PC-3 (cell line): ENCODE measurements around the gene KLHL2. TPM values are rescaled to one million over a fixed set of nuclear protein-coding genes. Genes with fewer than 3 reads are reported as not detected.
"Not testable (repeated sequence)": the region's sequence is repeated elsewhere in the genome, so short reads cannot be mapped to it uniquely, and the experiment has no call there.

ENCODE experiments used
- ATAC-seq: fragments of 200-7000 bp; cut with Tn5 transposase; 2 replicates; pipeline ENCODE4 v1.9.1; 2020; ENCODE audit warnings: mild to moderate bottlenecking, moderate library complexity
- BruUV-seq: library from RNA; stranded (reverse); fragments of 400-500 nt; replicated peaks from 2 replicates; lab custom pipeline; 2021; lab: Mats Ljungman, UMichigan
- CTCF ChIA-PET: fragments of 300-600 bp; sonication (Branson Sonifier 250); formaldehyde crosslinking; loops from one replicate; lab custom pipeline; 2022; ENCODE audit warnings: antibody characterized with exemption; lab: Charles Lee
- POLR2A ChIA-PET: fragments of 300-600 bp; sonication (Branson Sonifier 250); formaldehyde crosslinking; loops from one replicate; lab custom pipeline; 2022; ENCODE audit warnings: antibody characterized with exemption; ENCODE audit not compliant: unreplicated experiment; lab: Charles Lee
- DNase-seq: peaks from one replicate; pipeline ENCODE4 v3.0.0-alpha.2; 2015
- H2AFZ ChIP-seq: fragments of 300-600 bp; sonication (generic); 2 replicates; pipeline ENCODE4 v1.6.0; 2016; ENCODE audit warnings: antibody characterized with exemption, low read length
- H3F3A ChIP-seq: fragments of 300-600 bp; sonication (generic); one replicate; pipeline ENCODE4 v1.6.0; 2017; ENCODE audit warnings: antibody characterized with exemption, low read length, control low read depth, mild to moderate bottlenecking; ENCODE audit not compliant: unreplicated experiment
- H3K27ac ChIP-seq: fragments of 300-600 bp; sonication (generic); 2 replicates; pipeline ENCODE4 v1.5.1; 2016; ENCODE audit warnings: mild to moderate bottlenecking, low read length
- H3K27me3 ChIP-seq: fragments of 300-600 bp; sonication (generic); 2 replicates; pipeline ENCODE4 v1.6.1; 2016; ENCODE audit warnings: low read length, mixed read lengths
- H3K36me3 ChIP-seq: fragments of 300-600 bp; sonication (generic); 2 replicates; pipeline ENCODE4 v1.6.1; 2016; ENCODE audit warnings: low read depth, mixed run types, low read length, mixed read lengths
- H3K4me1 ChIP-seq: fragments of 300-600 bp; sonication (generic); 2 replicates; pipeline ENCODE4 v1.5.1; 2016; ENCODE audit warnings: low read length; ENCODE audit not compliant: insufficient read depth
- H3K4me2 ChIP-seq: fragments of 300-600 bp; sonication (generic); 2 replicates; pipeline ENCODE4 v1.6.0; 2016; ENCODE audit warnings: low read length
- H3K4me3 ChIP-seq: fragments of 300-600 bp; sonication (generic); 2 replicates; pipeline ENCODE4 v1.5.1; 2016; ENCODE audit warnings: mild to moderate bottlenecking, low read length, mixed read lengths
- H3K79me2 ChIP-seq: fragments of 300-600 bp; sonication (generic); 2 replicates; pipeline ENCODE4 v1.6.1; 2017; ENCODE audit warnings: low read length, mixed read lengths
- H3K9ac ChIP-seq: fragments of 300-600 bp; sonication (generic); 2 replicates; pipeline ENCODE4 v1.6.0; 2016; ENCODE audit warnings: mild to moderate bottlenecking, low read length
- H3K9me2 ChIP-seq: fragments of 300-600 bp; sonication (generic); replicated peaks from 2 replicates; pipeline ENCODE4 v1.6.1; 2016; ENCODE audit warnings: mixed run types, low read length, mixed read lengths
- H3K9me3 ChIP-seq: fragments of 300-600 bp; sonication (generic); 2 replicates; pipeline ENCODE4 v1.6.1; 2016; ENCODE audit warnings: low read length, mixed read lengths
- H4K20me1 ChIP-seq: fragments of 300-600 bp; sonication (generic); 2 replicates; pipeline ENCODE4 v1.6.1; 2016; ENCODE audit warnings: low read length, mixed read lengths
- EZH2 ChIP-seq: fragments of 300-600 bp; sonication (generic); IDR thresholded peaks from one replicate; pipeline ENCODE4 v1.6.1; 2017; ENCODE audit warnings: antibody characterized with exemption, mild to moderate bottlenecking, low read length; ENCODE audit not compliant: unreplicated experiment
- EZH2phosphoT487 ChIP-seq: fragments of 300-600 bp; sonication (generic); IDR thresholded peaks from 2 replicates; pipeline ENCODE4 v1.6.1; 2018; ENCODE audit warnings: mild to moderate bottlenecking, antibody characterized with exemption, low read length, borderline replicate concordance
- intact Hi-C: fragments of 100-400 bp; cut with micrococcal nuclease; formaldehyde crosslinking; loops from 2 replicates; pipeline ENCODE4 v1.9.0; 2023
- total RNA-seq: library from RNA; depleted of rRNA; stranded (reverse); fragments of >200 nt; gene quantifications from 2 replicates; pipeline ENCODE4 v1.2.3, GENCODE V29; 2014
- TF ChIP-seq, protein P1 (sequence below): fragments of 300-600 bp; sonication (generic); conservative IDR thresholded peaks from 2 replicates; pipeline ENCODE4 v1.5.1; 2017; ENCODE audit warnings: antibody characterized with exemption, low read depth, mild to moderate bottlenecking, low read length

Gene KLHL2
- total RNA-seq, 1 experiment from 2014 or later: 10.0 TPM

DNA sequence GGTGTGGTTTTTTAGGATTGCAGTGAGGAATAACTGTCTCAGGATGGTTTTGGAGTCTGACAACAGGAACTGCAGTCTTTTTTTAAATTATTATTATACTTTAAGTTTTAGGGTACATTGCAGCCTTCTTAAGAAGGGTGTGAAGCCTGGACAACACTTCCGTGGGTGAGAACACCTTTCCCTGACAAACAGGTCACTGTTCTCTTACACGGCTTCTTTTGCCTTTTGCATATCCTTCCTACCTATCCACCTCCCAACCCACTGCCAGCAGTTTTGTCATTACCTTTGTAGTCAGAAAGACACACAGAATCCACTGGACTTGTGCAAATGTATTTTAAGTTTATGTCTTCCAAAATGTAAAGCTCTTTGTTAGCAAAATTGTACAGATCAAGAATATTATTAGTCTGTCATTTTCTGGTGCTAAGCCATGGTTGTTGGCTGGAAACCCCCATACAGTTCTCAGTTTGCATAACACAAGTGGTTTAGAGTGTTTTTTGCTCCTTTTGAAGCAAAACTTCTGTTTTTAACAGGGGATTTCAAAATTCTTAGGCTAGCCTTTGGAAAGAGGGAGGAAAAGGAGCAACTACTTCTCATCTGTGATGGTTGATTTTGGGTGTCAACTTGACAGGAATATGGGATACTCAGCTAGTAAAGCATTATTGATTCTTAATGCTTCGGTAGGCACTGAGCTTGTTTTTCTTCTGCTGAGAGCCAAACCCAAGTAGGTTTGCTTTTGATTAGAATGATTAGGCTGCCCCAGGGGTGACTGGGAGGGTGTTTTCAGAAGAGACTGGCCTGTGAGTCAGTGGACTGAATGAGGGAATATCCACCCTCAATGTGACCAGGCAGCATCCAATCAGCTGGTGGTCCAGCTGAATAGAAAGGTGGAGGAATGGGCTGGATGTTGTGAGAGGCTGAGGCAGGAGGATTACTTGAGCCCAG, 29.4 kb upstream of the KLHL2 start:
- Histone ChIP-seq H3K27me3 (no peaks in the 10 kb centered on the region), H3F3A (no peaks in the 10 kb centered on the region), H3K27ac (no peak overlapping the region), H3K4me1 (no peaks in the 10 kb centered on the region), H3K79me2 (no peaks in the 10 kb centered on the region), H3K9me2 (no peaks in the 10 kb centered on the region), H3K9me3 (no peaks in the 10 kb centered on the region), H3K4me3 (no peak overlapping the region), H3K4me2 (no peak overlapping the region), H3K36me3 (no peaks in the 10 kb centered on the region), H2AFZ (no peak overlapping the region), H4K20me1 (no peaks in the 10 kb centered on the region), H3K9ac (no peak overlapping the region)
- intact Hi-C loops: no loop called here
- CTCF ChIA-PET: no interaction called here
- POLR2A ChIA-PET: no interaction called here
- DNase-seq: no peak
- ATAC-seq: no peak
- TF ChIP-seq, protein P1, sequence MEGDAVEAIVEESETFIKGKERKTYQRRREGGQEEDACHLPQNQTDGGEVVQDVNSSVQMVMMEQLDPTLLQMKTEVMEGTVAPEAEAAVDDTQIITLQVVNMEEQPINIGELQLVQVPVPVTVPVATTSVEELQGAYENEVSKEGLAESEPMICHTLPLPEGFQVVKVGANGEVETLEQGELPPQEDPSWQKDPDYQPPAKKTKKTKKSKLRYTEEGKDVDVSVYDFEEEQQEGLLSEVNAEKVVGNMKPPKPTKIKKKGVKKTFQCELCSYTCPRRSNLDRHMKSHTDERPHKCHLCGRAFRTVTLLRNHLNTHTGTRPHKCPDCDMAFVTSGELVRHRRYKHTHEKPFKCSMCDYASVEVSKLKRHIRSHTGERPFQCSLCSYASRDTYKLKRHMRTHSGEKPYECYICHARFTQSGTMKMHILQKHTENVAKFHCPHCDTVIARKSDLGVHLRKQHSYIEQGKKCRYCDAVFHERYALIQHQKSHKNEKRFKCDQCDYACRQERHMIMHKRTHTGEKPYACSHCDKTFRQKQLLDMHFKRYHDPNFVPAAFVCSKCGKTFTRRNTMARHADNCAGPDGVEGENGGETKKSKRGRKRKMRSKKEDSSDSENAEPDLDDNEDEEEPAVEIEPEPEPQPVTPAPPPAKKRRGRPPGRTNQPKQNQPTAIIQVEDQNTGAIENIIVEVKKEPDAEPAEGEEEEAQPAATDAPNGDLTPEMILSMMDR: no peak
- TF ChIP-seq EZH2phosphoT487 (no peak), EZH2 (no peak)
- no TSS peak for BruUV-seq

DNA sequence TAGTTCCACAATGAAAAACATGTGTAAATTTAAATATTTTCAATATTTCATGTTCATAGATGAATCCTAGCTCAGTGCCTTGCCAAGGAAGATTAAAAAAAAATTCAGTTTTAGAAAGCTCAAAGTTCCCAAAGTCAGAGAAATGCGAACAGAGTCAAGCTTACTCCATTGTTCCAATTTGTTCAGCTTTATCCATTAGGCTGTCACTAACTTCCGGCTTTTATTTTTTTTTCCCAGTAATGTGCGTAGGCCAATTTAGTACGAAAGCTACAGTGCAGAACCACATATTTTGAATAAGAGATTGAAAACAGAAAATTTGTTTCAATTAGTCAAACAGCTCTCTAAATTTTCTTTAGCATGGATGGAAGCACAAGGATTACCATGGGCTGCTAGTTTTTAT, 23.1 kb upstream of the KLHL2 start:
- H3K4me3 ChIP-seq: no peak overlapping the region
- no peaks in the 10 kb centered on the region for H3F3A ChIP-seq
- H3K27me3 ChIP-seq: no peaks in the 10 kb centered on the region
- ATAC-seq: no peak
- CTCF ChIA-PET: no interaction called here
- no peak overlapping the region for H3K4me2 ChIP-seq
- H3K9me2 ChIP-seq: no peaks in the 10 kb centered on the region
- no peak overlapping the region for H3K9ac ChIP-seq
- TF ChIP-seq EZH2 (no peak), EZH2phosphoT487 (no peak)
- TF ChIP-seq, protein P1: no peak
- no peaks in the 10 kb centered on the region for H3K36me3 ChIP-seq
- no TSS peak for BruUV-seq
- no peaks in the 10 kb centered on the region for H3K4me1 ChIP-seq
- POLR2A ChIA-PET: no interaction called here
- no peak for DNase-seq
- H4K20me1 ChIP-seq: no peaks in the 10 kb centered on the region
- intact Hi-C loops: no loop called here
- H2AFZ ChIP-seq: no peak overlapping the region
- no peak overlapping the region for H3K27ac ChIP-seq
- no peaks in the 10 kb centered on the region for H3K9me3 ChIP-seq
- no peaks in the 10 kb centered on the region for H3K79me2 ChIP-seq

DNA sequence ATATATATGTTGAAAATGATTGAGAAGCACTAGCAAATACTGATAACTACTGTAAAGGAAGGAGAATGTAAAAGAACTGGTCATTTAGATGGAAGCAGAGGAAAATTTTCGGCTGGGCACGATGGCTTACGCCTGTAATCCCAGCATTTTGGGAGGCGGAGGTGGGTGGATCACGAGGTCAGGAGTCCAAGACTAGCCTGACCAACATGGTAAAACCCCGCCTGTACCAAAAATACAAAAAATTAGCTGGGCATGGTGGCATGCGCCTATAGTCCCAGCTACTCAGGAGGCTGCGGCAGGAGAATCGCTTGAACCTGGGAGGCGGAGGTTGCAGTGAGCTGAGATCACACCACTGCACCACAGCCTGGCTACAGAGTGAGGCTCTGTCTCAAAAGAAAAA, 22.4 kb upstream of the KLHL2 start:
- DNase-seq, H3K9ac ChIP-seq, H3K27me3 ChIP-seq, H3K4me3 ChIP-seq, H3K27ac ChIP-seq, H3K79me2 ChIP-seq, ATAC-seq, H2AFZ ChIP-seq, CTCF ChIA-PET, H4K20me1 ChIP-seq, H3K4me1 ChIP-seq, H3K9me2 ChIP-seq, POLR2A ChIA-PET, H3K9me3 ChIP-seq, H3K4me2 ChIP-seq, H3K36me3 ChIP-seq, BruUV-seq, H3F3A ChIP-seq, intact Hi-C loops: not testable (repeated sequence)
